ENCODE measurements around the gene CCDC85B. TPM values are rescaled to one million over a fixed set of nuclear protein-coding genes. Genes with fewer than 3 reads are reported as not detected.
A peak's percentile ranks its signal among the peaks of the same experiment; 100 is the strongest.

The CCDC85B gene
- total RNA-seq, 1 donor from 2014 or later: 29.3 TPM

- DNase-seq (ENCODE audit: low read depth, low spot score): no peak
- H3K36me3 Mint-ChIP-seq (ENCODE audit: low read depth): no peaks in the 10 kb centered on the region
- no peaks in the 10 kb centered on the region for H3K9me3 Mint-ChIP-seq
- H3K4me1 Mint-ChIP-seq: peaks cover 32% of the 10 kb centered on the region
- H3K4me3 Mint-ChIP-seq: peak overlapping the region; percentile 70
- TF ChIP-seq CTCF (conservative IDR thresholded peaks at IDR 0.05): no peak
- no peak overlapping the region for H3K27ac Mint-ChIP-seq (ENCODE audit: unreplicated experiment)
- H3K27me3 Mint-ChIP-seq (ENCODE audit: low read depth): no peaks in the 10 kb centered on the region
Observed at GRCh38 chr11:65915101-65915820, 24.8 kb downstream of the CCDC85B start.

- H3K36me3 Mint-ChIP-seq (ENCODE audit: low read depth): no peaks in the 10 kb centered on the region
- no peaks in the 10 kb centered on the region for H3K27me3 Mint-ChIP-seq (ENCODE audit: low read depth)
- H3K4me1 Mint-ChIP-seq: peaks cover 34% of the 10 kb centered on the region
- H3K27ac Mint-ChIP-seq (ENCODE audit: unreplicated experiment): no peak overlapping the region
- H3K9me3 Mint-ChIP-seq: no peaks in the 10 kb centered on the region
- TF ChIP-seq CTCF (conservative IDR thresholded peaks at IDR 0.05): no peak
- no peak for DNase-seq (ENCODE audit: low read depth, low spot score)
- peak overlapping the region; percentile 89 for H3K4me3 Mint-ChIP-seq
Observed at GRCh38 chr11:65915821-65916251, 25.4 kb downstream of the CCDC85B start.

GRCh38 chr11:65916391-65916790, 25.9 kb downstream of the CCDC85B start:
- Mint-ChIP-seq H3K9me3 (no peaks in the 10 kb centered on the region), H3K36me3 (ENCODE audit: low read depth) (no peaks in the 10 kb centered on the region), H3K4me1 (peaks cover 34% of the 10 kb centered on the region), H3K27me3 (ENCODE audit: low read depth) (no peaks in the 10 kb centered on the region), H3K27ac (ENCODE audit: unreplicated experiment) (no peak overlapping the region), H3K4me3 (peak overlapping the region; percentile 89)
- DNase-seq (ENCODE audit: low read depth, low spot score): no peak
- TF ChIP-seq CTCF (conservative IDR thresholded peaks at IDR 0.05): no peak

GRCh38 chr11:65917077-65917433, 26.6 kb downstream of the CCDC85B start:
- TF ChIP-seq CTCF (conservative IDR thresholded peaks at IDR 0.05): no peak
- H3K27me3 Mint-ChIP-seq (ENCODE audit: low read depth): no peaks in the 10 kb centered on the region
- no peaks in the 10 kb centered on the region for H3K9me3 Mint-ChIP-seq
- H3K36me3 Mint-ChIP-seq (ENCODE audit: low read depth): no peaks in the 10 kb centered on the region
- DNase-seq (ENCODE audit: low read depth, low spot score): no peak
- H3K27ac Mint-ChIP-seq (ENCODE audit: unreplicated experiment): no peak overlapping the region
- peaks cover 29% of the 10 kb centered on the region for H3K4me1 Mint-ChIP-seq
- peak overlapping the region; percentile 89 for H3K4me3 Mint-ChIP-seq

GRCh38 chr11:65917434-65918210, 27.1 kb downstream of the CCDC85B start:
- TF ChIP-seq CTCF (conservative IDR thresholded peaks at IDR 0.05): no peak
- peaks cover 29% of the 10 kb centered on the region for H3K4me1 Mint-ChIP-seq
- H3K27me3 Mint-ChIP-seq (ENCODE audit: low read depth): no peaks in the 10 kb centered on the region
- H3K27ac Mint-ChIP-seq (ENCODE audit: unreplicated experiment): no peak overlapping the region
- no peak for DNase-seq (ENCODE audit: low read depth, low spot score)
- peaks cover under 1% of the 10 kb centered on the region for H3K36me3 Mint-ChIP-seq (ENCODE audit: low read depth)
- H3K4me3 Mint-ChIP-seq: peak overlapping the region; percentile 89
- no peaks in the 10 kb centered on the region for H3K9me3 Mint-ChIP-seq

Measured in neural crest cell (in vitro differentiated cells).